Testis (tissue), 2 donors: ENCODE results near the gene FAM107B.

ENCODE experiments used
- CTCF ChIP-seq, 3 experiments: fragments of 450-650 bp in 2 of 3; fragments of 200-600 bp in 1 of 3; sonication (generic) in 1 of 3; IDR thresholded peaks; one replicate each; pipeline ENCODE4 v1.5.1; 2016 to 2019; ENCODE audit warnings: antibody characterized with exemption in 3 of 3, mild to moderate bottlenecking in 2 of 3, moderate library complexity in 1 of 3
- POLR2A ChIP-seq: fragments of 450-650 bp; IDR thresholded peaks from one replicate; pipeline ENCODE4 v1.6.1; 2017; ENCODE audit warnings: antibody characterized with exemption, mild to moderate bottlenecking, moderate library complexity

- no peak for TF ChIP-seq CTCF (IDR thresholded peaks at IDR 0.05)
- no peak for TF ChIP-seq POLR2A
Observed at GRCh38 chr10:14659626-14660196, 115.0 kb downstream of the FAM107B start.
